ENCODE measurements around the gene TSC2.
"Not testable (repeated sequence)": the region's sequence is repeated elsewhere in the genome, so short reads cannot be mapped to it uniquely, and the experiment has no call there.

DNA sequence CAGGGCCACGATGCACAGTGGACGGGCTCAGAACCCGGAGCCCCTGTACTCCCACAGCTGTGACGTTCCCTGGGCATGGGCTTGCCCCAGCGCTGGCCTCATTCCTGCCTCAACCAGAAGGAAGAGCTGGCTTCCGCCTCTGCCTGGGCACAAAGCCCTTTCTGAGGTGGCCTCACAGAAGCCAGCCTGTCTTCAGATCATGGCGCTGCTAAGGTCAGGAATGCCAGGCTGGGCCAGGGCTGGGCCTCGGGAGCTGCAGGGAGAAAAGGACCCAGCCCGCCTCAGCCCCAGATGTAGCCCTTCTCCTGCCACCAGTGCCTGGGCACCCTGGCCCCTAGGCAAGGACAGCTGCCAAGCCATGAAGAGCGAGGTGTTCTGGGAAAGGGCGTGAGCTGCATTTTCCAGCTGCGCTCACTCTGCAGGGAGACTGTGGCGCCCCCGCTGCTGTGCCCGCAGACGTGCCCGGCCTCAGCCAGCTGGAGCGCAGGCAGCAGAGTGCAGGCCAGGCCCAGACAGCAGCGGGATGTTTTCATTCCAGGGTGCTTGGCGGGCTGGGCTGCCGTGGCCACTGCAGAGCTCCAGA is 78.5 kb downstream of the TSC2 start:
- not testable (repeated sequence) for TF ChIP-seq CTCF, POLR2A (IDR thresholded peaks at IDR 0.05)
